ENCODE measurements around the gene PKD1L1.

The PKD1L1 gene

GRCh38 chr7:47867286-47867685 lies 81.0 kb downstream of the PKD1L1 start:
- DNase-seq (ENCODE audit: low spot score) = no peak

GRCh38 chr7:47866120-47866519 lies 82.1 kb downstream of the PKD1L1 start:
- no peak for DNase-seq (ENCODE audit: low spot score)

GRCh38 chr7:47852330-47853245 lies 95.7 kb downstream of the PKD1L1 start:
- DNase-seq (ENCODE audit: low spot score) = no peak

- no peak for DNase-seq (ENCODE audit: low spot score)
Measured at GRCh38 chr7:47847207-47847606, 101.1 kb downstream of the PKD1L1 start.

GRCh38 chr7:47846138-47846836 lies 102.0 kb downstream of the PKD1L1 start:
- DNase-seq (ENCODE audit: low spot score) = no peak

GRCh38 chr7:47844311-47844710 lies 104.0 kb downstream of the PKD1L1 start:
- DNase-seq (ENCODE audit: low spot score) = no peak

- DNase-seq (ENCODE audit: low spot score) = no peak
Measured at GRCh38 chr7:47843291-47843690, 105.0 kb downstream of the PKD1L1 start.

GRCh38 chr7:47839381-47839780 lies 108.9 kb downstream of the PKD1L1 start:
- no peak for DNase-seq (ENCODE audit: low spot score)

- no peak for DNase-seq (ENCODE audit: low spot score)
Measured at GRCh38 chr7:47837826-47838225, 110.4 kb downstream of the PKD1L1 start.

- no peak for DNase-seq (ENCODE audit: low spot score)
Measured at GRCh38 chr7:47836503-47837202, 111.6 kb downstream of the PKD1L1 start.

GRCh38 chr7:47836080-47836479 lies 112.2 kb downstream of the PKD1L1 start:
- no peak for DNase-seq (ENCODE audit: low spot score)

- DNase-seq (ENCODE audit: low spot score) = no peak
Measured at GRCh38 chr7:47833211-47833610, 115.1 kb downstream of the PKD1L1 start.

- no peak for DNase-seq (ENCODE audit: low spot score)
Measured at GRCh38 chr7:47832105-47832715, 116.1 kb downstream of the PKD1L1 start.

- DNase-seq (ENCODE audit: low spot score) = no peak
Measured at GRCh38 chr7:47830015-47830414, 118.3 kb downstream of the PKD1L1 start.

- DNase-seq (ENCODE audit: low spot score) = no peak
Measured at GRCh38 chr7:47827871-47828270, 120.4 kb downstream of the PKD1L1 start.

- no peak for DNase-seq (ENCODE audit: low spot score)
Measured at GRCh38 chr7:47827351-47827756, 120.9 kb downstream of the PKD1L1 start.

- DNase-seq (ENCODE audit: low spot score) = no peak
Measured at GRCh38 chr7:47826754-47827153, 121.5 kb downstream of the PKD1L1 start.

GRCh38 chr7:47819607-47819920 lies 128.7 kb downstream of the PKD1L1 start:
- DNase-seq (ENCODE audit: low spot score) = no peak

GRCh38 chr7:47818796-47819606 lies 129.3 kb downstream of the PKD1L1 start:
- peak; percentile 73 for DNase-seq (ENCODE audit: low spot score)

GRCh38 chr7:47817917-47818316 lies 130.3 kb downstream of the PKD1L1 start:
- no peak for DNase-seq (ENCODE audit: low spot score)

GRCh38 chr7:47816647-47817046 lies 131.6 kb downstream of the PKD1L1 start:
- no peak for DNase-seq (ENCODE audit: low spot score)

- DNase-seq (ENCODE audit: low spot score) = no peak
Measured at GRCh38 chr7:47815867-47816266, 132.4 kb downstream of the PKD1L1 start.
